ENCODE measurements around the gene PRDX5.

- TF ChIP-seq CTCF (IDR thresholded peaks at IDR 0.05; ENCODE audit: insufficient read depth, low read length, poor library complexity, severe bottlenecking) (no peak), EZH2phosphoT487 (conservative IDR thresholded peaks at IDR 0.05; ENCODE audit: low read length) (no peak)
Measured at GRCh38 chr11:64314805-64315561, 2.9 kb upstream of the PRDX5 start.

Data from SU-DHL-6 (cell line).